RKO (cell line): ENCODE measurements around the gene NTPCR.

Experiments used
- DNase-seq: peaks from one replicate; pipeline ENCODE4 v3.0.0-alpha.2; 2016; ENCODE audit warnings: low spot score

The NTPCR gene

DNA sequence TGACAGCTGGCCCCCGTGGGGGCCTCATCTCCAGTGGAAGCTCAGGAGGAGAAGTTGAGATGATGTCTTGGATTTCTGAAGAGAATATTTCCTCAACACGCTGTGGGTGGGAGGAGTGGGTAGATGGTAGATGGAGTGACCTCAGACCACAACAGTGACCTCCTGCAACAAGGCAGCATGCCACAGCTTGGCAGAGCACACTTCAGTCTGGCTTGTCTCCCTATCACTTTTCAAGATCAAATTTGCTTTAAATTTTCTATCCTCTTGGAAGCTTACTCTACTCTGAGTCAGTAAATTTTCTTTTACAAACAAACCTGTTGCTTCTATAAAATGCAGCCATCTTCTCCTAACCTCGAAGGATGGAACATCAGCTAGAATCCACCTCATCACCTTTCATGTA, 59.7 kb downstream of the NTPCR start:
- no peak for DNase-seq

DNA sequence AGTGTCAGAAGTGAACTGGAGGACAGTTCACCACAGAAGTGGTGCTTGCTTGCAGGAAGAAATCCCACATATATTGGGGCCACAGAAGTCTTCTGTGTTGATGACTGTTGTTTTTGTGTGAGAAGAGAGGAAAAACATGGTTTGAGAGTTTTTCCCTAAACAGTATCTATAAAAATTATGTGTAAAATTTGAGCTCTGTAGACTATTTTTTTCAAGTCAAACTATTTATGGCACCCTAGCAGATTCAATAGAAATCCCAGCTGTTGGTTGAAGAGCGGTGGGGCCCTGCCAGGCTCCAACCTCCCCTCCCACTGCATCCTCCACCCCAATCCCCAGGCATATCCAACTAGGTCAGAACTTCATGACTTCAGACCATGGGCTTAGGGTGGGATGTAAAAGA, 61.6 kb downstream of the NTPCR start:
- no peak for DNase-seq

DNA sequence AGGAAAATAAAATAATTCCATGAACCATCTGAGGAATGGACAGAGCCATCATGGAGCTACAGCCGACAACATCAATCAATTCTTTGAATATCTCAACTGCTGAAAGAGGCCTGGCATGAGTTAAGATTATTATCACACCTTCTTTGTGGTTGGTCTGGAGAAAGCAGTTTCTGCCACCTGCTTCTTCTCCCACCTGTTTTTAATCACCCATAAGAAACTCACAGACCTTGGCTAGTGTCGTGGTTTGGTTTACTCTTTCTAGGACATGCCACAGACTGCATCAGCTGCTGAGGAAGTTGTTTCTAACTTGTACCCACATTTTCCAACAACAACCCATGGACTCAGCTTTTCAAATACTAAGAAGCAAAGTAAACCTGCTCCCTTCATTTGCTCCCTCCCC, 65.6 kb downstream of the NTPCR start:
- DNase-seq = no peak

DNA sequence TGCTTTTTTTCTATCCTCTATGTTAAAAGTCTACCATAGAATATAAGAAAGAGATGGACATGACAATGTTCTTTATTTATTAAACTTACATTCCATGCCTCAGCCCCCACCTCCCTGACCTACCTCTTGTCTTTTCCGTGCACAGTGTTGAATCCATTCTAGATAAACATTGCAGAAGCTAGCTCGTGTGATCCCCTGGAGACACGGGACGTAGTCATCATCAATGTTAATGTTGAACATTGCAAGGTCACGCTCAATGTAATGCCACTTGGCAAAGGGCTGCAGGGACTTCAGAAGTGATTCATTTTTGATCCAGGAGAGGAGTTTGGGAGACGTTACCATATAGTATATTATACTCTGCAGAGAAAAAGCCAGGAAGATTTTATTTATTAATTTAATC, 66.4 kb downstream of the NTPCR start:
- no peak for DNase-seq

DNA sequence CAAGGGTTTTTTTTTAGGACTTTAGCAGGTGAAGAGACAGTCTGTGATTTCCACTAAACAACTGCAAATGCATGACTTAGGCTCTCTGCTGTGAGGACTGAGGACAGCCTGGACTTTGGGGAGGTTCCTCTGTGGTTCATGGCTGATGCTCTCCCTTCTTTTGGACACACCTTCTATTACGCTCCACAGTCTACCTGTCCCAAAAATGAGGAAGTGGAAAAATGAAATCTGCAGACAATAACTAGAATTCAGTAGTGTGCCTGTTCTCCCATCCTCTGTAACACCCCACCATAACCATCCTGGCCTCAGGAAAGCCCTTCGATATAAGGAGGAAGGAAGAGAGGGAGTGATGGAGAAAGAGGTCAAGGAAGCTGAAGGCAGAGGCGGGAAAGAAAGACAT, 68.7 kb downstream of the NTPCR start:
- DNase-seq = no peak

DNA sequence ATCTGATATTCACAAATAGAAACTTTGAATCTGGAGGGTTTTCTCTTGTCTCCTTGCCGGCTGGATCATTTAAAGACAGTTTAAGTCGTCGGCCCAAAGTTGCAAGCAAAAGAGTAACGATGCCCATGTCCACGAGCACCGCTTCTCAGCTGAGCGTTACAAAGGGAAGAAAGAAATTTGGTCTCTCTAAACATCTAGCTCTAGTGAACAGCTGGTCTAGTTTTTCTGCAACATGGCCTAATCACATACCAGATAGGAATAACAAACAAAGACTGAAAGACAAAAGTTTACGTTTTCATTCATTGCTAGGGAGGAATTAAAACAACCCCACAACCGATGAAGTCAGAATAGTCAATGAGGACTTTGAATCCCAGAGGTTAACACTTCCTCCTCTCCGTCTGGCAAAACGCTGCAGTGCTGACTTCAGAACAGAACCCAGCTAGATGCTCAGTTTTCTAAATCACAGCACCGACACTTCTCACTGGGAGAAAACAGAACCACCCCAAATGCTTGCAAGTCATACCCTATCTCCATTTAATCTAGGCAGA, 69.4 kb downstream of the NTPCR start:
- no peak for DNase-seq

DNA sequence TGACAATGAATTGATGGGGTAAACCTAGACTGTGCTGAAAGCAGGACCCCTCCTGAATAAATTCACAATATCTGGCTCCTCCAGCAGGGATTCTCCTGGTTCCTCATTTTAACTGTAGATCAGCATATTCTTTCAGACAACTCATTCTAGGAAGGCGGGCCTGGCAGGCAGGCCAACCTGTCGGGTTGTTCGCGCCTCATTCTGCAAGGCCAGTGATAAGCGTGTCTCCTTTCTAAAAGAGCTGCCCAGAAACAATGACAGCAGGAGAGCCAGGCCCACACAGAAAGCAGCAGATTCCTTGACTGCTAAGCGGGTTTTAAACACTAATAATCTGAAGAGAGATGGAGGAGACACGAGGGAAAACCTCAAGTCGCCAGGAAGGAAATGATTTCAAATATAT, 70.0 kb downstream of the NTPCR start:
- DNase-seq = no peak

DNA sequence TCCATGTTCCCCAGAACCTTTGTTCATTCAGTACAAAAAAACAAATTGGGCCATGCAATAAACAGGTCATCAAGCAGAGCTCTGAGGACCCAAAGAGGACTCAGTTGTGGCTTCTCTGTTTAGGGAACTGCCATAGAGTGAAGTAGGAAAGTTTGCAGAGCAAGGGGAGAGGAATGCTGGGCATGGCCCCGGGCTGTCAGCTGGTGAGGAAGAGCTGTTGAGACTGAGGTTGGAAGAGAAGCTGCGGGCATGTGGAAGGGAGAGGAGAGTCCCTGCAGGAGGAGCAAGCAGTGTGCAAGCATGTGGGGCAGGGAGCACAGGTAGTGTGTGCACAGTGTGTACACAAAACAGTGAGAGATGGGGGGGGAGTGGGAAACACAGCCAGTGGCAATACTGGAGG, 71.8 kb downstream of the NTPCR start:
- DNase-seq = no peak

DNA sequence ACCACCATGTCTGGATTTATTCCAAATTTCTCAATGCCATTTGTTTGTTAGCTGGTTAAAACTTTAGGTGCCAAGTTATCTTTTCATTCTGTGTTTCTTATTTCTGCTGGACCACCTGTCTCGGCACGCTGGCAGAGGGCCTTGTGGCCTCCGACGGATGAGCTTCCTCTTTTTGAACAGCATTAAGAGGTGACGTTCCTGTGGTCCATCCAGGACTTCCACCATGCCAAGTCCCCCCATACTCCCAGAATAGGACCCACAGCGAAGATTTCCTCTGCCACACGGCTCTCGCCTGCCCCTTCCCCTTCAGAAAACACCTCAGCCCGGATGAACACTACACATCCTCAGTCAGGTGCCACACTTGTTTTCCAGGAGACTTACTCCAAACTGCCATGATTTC, 73.8 kb downstream of the NTPCR start:
- DNase-seq = no peak

DNA sequence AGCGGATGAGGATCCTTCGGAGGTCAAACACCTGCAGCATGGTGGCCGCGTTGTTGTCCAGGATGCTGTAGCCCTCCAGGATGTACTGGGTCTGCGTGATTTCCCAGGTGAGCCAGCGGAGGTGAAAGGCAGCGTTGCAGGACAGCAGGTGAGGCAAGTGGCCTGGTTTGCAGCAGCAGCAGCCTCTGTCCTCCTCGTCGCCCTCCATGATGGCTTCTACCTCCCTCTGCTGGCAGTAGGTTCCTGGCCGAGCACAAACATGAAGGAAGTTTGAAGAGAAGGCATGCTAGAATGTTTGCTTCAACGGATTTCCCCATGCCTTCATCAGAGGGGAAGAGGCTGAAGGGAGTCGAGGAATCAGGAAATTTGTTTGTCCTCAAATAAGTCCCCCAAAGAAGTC, 74.7 kb downstream of the NTPCR start:
- no peak for DNase-seq

DNA sequence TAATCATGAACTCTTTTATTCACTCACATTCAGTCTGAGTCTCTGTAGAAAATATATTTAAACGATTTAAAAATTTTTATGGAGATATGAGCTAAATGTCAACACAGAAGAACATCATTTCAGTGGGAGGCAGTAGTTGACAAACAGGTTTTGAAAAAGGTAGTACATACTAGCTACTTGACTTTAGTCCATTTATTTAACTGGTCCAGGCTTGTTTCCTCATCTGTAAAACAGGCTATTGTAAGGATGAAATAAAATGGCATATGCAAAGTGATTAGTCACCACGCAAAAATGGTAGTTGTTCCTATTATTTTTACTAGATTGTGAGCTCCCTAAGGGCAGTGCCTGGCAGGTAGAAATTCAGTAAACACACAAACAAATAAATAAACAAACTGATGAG, 75.2 kb downstream of the NTPCR start:
- no peak for DNase-seq

DNA sequence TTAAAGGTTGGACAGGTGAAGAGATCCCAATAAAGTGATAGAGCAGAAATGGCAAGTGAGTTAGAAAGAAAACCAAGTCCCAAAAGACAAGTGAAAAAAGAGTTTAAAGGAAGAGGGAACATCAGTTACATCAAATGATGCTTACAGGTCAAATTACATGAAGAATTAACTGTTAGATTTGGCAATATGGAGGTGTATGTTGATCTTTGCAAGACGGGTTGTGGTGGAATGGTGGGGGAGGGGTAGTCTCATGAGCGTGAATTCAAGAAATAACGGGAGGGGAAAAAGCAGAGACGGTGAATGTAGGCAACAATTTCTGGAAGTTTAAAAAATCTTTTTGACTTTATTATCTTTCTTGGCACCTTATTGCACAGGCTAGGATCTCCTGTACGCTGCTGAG, 76.6 kb downstream of the NTPCR start:
- no peak for DNase-seq

DNA sequence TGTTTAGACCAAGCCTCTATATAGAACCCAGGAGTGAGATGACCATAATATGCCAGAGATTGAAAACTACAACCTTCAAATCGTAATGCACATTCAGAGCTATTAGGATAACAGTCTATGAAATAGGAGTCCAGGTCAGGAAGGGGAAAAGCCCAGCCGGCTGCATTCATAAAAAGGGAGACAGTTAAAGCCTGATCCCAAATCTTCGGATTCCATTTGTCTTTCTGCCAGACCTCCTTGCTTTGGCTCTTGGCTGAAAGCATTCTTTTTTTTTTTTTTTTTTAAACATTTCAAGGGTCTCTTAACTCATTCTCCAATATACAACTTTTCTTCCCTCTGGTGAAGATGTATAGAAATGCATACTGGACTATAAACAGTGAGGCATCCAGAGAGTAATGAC, 81.1 kb downstream of the NTPCR start:
- no peak for DNase-seq

DNA sequence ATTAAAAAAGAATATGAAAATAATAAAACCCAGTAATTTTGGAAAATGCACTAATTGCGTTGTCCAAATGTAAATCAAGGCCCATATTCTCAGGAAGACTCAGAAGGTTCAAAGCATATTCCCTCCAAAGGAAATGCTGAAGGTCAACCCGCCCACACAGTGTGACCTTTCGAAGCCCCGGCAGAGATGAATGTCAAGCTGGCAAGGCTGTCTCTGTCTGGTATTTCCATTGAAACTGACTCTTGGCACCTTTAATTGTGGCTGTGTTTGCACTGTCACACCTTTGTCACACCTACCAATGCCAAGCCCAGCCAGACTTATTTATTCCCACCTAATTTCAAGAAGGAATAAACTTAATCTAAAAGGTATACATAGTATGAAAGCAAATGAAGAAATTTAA, 82.5 kb downstream of the NTPCR start:
- no peak for DNase-seq

DNA sequence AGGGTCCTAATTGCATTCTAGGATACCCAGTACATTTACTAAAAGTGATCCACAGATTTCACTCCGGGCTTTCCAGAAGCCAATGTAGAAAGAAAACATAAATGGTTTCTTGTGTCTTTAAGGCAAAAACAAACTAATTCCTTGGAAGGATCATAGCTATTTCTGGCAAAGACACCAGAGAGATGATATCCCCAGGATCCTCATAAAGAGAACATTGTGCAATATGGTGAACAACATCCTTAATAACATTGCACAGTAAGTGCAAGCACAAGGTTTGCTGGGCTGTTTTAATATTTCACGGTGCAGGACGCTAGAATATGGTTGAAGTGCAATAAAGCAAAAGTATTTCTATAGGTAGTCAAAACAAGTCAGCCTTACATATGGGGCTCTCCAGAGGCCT, 83.0 kb downstream of the NTPCR start:
- DNase-seq = no peak
